Measurements from ENCODE around the gene LUZP2.

Gene LUZP2

DNA sequence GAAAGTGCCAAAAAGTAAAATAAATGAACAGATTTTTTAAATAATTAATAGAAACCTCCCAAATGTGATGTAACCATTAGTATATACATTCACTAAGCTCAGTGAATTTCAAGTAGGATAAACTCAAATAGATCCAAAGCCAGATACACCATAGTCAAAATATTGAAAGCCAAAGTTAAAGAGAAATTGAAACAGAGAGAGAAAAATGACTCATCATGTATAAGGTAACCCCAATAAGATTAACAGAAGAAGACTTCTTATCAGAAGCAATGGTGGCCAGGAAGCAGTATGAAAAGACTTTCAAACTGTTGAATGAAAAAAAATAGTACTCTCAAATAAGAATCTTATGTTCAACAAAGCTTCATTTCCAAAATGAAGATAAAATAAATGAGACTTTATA lies 70.5 kb downstream of the LUZP2 start:
- no peak for DNase-seq (ENCODE audit: low read depth)

DNA sequence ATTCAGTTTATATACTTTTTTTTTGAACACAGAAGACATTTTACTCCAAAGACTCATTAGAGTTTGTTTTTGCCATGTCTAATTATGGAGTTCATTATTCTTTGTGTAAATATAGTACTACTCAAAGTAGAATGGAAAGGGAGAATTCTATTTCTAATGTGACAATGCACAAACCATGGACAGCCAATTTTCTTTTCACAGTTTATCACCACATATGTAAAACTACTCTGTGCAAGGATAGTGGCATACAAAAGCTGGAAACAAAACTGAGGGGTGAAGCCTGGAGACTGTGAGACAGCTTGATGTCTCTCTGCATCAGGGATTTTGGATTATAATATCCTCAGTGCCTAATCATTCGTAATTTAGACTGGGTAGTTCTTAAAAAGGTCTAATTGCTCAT lies 75.5 kb downstream of the LUZP2 start:
- DNase-seq (ENCODE audit: low read depth) = no peak

DNA sequence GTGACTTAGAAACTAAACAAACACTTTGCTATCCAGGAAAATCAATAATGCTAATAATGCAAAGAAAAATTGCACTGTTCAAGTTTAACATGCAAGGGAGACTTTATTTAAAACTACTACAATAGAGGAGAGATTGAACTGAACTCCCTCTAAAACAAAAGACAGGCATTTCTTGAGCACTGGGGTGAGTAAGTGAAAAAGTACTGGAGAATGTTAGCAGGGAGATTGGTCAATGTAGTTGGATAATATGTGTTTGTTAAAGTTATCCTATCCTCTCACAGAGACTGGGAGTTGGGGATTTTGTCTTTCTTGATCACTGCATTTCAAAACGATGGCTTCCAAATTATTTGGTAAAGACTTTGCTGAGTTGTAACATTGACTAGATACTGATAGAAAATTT lies 77.6 kb downstream of the LUZP2 start:
- no peak for DNase-seq (ENCODE audit: low read depth)

DNA sequence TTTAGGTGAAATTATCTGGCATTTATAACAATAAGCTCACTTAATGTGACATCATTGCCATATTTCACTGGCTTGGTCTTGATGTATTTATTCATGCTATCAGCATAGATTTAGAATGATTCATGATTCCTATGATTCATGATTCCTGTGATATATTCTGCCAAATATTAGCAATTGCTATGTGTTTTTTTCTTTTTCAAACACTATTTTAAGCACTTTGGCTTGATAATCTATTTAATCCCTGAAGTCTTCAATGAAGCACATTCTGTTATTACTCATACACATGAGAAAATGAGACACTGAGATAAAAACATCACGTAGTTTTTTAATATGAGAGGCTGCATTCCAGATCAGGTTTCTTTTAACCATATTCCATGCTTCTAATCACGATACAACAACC lies 78.5 kb downstream of the LUZP2 start:
- no peak for DNase-seq (ENCODE audit: low read depth)

DNA sequence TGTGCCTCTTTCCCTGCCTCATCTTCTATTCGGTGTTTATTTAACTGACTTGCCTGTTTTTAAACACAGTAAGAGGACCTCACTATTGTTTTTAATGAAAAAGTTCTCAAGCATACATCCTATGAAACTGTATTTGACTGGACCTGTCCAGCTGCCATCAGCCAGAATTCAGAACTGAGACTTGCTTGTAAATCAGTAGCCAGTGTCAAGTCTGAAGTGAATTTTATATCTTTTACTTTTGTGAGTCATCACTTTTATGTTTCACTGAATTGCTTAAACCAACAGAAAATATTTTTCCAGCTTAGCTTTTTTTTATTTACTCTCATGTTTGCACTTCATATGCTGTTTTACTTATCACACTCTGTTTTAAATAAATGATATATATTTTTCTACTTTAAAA lies 88.3 kb downstream of the LUZP2 start:
- DNase-seq (ENCODE audit: low read depth) = no peak

DNA sequence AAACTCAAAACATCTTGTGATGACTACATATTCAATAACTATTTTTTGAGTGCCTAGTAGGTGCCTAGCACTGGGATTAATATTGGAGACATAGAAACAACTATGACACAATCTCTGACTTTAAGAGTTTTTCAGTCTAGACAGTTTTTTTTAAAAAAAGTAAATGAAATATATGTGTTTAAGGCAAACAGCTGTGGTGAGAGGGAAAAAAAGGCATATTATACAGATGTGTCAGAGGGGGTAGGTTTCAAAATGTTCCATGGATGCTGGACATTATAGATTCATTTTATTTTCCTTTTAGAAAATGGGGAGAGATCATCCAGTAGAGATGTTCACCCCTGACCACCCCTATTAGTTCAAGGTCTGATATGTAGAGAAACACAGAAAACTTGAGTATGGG lies 90.8 kb downstream of the LUZP2 start:
- no peak for DNase-seq (ENCODE audit: low read depth)

DNA sequence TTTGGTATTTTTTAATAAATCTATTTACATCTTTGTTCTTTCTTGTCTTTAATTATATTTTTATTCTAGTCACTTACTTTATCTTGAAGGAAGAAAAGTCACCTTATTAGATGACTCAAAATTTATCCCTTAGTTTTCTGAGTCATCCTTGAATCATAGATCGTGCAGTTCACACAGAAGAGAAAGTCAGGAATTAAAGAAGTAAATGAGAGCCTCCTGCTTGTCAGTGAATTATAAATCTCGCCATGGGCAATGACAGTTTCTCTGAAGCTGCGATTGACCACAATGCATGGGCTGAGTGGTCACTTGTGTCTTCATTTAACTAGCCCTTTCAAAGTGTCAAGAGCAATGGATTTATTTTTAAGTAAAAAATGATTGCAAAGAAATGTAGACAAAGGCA lies 91.2 kb downstream of the LUZP2 start:
- DNase-seq (ENCODE audit: low read depth) = no peak

DNA sequence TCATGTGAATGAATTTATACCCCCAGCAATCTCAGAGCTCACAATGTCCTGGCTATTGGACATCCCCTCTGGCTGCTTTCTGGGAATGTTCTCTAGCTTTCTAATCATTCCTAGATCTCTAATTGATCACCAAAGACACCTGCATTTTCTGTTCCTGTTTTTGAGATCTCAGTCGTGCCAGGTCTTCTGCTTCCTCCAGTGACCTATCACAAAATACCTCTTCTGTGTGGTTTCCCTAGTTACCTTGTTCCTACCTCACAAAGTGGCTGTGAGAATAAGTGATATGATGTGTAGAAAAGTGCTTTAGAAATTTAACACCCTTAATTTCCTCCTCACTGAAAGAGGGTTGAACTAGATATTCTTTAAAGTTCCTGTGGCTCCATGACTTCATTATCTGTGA lies 92.2 kb downstream of the LUZP2 start:
- no peak for DNase-seq (ENCODE audit: low read depth)

DNA sequence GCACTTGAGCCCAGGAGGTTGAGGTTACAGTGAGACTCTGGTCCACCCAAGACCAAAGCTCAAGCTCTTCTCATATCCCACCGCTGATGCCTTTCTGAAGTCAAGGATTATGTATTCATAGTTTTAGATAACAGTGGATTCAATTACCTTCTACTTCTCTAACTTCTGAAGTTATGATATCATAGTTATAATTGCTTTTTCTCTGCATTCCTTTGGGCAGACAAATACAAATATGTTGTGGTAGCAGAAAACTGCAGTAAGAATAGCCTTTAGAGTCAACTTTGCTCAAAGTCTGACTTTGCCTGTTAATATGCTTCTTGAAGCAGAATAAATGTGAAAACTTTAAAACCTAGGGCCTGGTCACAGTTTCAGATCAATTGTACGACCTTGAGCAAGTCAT lies 94.4 kb downstream of the LUZP2 start:
- no peak for DNase-seq (ENCODE audit: low read depth)

DNA sequence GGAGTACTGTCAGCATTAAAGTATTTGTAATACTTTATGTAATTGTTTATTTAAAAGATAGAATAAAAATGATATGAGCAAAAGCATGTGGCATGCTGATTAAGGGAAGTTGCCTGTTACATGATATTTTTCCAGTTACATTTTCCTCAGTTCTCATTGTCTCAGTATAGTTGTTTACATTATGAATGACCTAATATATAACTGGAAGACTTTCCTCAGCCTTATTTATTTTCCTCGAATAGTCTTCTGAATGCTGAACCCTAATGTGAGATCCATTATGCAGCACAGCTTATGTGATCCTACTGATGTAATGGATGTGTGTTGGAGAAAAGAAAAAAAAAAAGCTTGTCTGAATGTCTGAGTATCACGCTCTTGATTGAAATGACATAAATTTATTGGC lies 95.5 kb downstream of the LUZP2 start:
- no peak for DNase-seq (ENCODE audit: low read depth)

DNA sequence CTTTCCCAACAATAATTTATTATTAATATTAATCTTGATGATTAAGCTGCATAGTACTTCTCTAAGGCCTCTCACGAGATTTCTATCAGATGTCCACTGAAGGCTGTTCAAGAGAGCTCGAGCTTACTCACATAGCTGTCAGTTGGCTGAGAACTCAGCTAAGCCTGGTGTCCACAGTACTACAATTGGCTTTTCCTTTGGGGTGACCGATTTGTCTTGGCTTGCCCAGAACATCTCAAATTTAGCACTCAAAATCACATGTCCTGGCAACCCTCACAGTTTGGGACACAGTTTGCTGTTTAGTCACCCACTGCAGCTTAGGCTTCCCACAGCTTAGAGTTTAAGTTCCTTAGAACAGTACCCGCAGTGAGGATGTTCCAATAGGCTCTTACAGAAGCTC lies 96.5 kb downstream of the LUZP2 start:
- no peak for DNase-seq (ENCODE audit: low read depth)

DNA sequence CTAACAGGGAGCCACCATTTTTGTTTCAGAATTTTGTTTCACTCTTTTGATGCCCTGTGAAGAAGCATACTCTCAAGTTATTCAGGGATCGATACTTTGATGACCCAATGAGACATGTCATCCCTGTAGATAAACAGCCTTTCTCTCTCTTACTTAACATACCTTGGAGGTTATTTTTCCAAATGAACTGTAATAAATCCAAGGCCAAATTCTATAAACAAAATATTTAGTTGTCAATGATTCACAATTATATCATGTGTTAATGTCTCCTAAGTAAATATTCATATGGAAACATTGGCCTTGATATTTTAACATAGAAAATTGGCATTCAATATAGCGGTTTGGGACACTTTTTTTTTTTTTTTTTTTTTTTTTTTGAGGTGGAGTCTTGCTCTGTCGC lies 97.5 kb downstream of the LUZP2 start:
- DNase-seq (ENCODE audit: low read depth) = no peak

DNA sequence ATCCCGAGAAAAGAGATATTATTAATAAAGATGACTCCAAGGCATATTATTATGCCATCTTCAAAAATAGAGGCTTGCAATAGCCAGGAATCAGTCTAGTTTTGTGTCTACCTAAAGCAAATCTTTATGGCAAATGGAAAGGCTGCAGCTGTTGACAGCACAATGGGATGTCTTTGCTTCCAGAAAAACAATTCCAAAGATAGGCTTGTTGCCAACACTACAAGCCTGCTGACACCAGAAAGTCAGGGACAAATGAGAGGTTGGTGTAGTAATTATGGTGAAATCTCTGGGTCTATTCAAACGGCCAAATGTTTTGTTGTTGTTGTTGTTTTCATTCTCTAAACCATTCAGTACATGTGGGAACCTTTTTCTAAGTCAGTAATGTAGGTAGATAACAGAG lies 101.8 kb downstream of the LUZP2 start:
- DNase-seq (ENCODE audit: low read depth) = no peak

DNA sequence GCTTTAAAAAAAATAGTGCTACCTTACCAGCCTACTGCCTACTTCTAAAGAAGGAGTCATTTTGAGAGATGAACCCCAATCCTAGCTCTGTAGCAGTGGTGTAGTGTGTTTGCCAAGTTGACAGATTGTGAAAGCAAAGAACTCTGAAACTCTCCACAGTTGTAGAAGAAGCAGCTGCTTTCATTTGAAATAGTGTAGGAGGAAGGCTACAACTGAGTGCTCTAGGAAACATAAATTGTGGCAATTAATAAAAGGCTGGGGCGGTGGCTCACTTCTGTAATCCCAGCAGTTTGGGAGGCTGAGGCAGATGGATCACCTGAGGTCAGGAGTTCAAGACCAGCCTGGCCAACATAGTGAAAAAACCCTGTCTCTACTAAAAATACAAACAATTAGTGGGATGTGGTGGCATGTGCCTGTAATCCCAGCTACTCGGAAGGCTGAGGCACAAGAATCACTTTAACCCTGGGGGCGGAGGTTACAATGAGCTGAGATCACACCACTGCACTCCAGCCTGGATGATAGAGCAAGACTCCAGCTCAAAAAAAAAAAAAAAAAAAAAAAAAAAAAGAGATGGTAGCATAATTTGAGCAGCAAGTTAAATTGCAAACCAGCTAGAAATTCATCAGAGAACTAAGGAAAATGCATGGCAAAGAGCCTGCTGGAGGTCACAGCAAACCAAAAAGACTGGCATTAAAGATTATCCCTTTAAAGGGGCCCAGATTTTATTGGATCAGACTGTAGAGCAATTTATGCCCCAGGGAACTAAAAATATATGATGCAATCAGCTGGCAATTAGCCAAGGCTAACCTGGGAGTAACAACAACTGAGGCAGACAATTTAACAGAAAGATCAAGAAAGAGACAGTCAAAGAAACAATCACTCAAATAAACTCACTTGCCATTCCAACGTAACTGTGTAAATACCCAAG lies 112.6 kb downstream of the LUZP2 start:
- DNase-seq (ENCODE audit: low read depth) = no peak

DNA sequence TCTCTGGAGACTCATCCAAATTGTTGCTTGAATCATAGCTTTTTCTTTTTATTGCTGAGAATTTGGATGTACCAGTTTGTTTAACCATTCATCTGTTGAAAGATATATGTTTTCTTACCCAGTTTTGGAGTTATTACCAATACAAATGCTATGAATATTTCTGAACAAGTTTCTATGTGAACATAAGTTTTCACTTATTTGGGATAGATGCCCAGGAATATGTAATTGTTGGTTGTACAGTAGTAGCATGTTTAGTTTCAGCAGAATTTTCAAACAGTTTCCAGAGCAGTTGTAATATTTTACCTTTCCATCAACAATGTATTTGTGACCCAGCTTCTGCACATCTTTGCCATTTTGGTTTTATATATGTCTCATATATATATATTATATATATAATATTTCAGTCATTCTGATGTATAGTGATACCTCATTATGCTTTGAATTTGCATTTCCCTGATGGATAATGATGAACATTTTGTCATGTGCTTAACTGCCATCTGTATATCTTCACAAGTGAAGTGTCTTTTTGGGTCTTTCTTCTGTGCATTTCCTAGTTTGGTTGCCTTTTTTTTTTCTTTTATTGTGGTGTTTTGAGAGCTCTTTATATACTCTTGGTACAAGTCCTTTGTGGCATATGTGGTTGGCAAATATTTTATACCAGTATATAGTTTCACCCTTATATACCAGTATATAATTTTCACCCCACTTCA lies 118.8 kb downstream of the LUZP2 start:
- DNase-seq (ENCODE audit: low read depth) = no peak

DNA sequence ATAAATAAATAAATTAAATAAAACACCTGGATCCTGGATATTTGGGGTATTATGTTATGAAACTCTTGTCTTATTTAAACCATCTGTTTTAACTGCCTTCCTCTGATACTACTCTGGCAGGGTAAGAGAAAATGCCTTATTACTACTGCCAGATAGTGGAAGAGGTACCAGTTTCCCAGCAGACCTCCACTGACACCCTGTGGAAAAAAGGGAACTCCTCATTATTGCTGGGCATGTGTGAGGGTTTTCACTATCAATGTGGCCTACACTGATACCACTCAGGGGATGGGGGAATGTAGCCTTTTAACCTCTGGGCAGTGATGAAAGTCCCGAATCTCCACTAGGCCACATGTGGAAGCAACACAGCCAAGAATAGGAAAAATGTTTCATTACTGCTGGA lies 121.0 kb downstream of the LUZP2 start:
- no peak for DNase-seq (ENCODE audit: low read depth)

DNA sequence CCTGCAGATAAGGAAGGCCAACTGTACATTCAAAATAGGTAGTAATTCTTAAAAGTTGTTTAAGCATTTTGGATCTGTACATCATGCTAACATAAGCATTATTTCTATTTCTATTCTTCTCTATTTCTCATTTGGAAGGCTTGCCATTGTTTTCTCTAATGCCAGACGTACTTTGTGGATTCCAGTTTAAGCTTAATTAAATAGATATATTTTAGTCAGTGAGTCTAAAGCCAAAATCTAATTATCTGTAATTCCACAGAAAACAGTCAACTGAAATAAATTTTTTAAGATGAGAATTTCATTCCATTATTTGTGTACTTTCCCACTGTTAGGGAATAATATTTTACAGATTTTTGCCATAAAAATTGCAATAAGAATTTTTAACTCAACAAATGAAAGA lies 123.0 kb downstream of the LUZP2 start:
- no peak for DNase-seq (ENCODE audit: low read depth)

DNA sequence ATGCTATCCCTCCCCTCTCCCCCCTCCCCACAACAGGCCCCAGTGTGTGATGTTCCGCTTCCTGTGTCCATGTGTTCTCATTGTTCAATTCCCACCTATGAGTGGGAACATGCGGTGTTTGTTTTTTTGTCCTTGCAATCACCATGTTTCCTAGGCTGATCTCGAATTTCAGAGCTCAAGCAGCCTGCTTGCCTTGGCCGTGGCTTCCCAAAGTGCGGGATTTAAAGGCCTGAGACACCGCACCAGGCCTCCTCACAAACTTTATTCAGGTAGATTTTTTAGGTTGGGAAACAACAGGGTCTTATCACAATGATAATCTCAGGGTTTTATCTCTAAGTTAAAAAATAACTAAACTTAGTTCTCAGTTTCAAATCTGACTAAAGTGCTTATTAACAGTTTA lies 125.4 kb downstream of the LUZP2 start:
- DNase-seq (ENCODE audit: low read depth) = no peak

DNA sequence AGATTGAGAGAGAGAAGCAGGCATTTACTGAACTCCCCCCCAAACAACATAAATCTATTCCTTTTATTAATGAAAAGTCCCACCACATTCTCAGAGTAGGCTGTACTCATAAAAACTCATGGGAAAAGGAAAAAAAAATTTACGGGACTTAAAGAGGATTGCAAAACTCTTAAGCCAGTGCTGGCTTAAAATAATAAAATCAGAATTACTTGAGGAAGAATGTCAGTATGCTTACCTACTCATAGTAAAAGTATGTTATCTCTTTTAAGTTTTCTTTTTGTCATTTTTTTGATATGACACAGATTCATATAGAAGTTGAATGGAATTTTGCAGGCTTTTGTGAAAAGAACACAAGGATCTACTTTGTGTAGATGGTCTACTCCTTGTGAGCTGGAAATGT lies 126.3 kb downstream of the LUZP2 start:
- no peak for DNase-seq (ENCODE audit: low read depth)

DNA sequence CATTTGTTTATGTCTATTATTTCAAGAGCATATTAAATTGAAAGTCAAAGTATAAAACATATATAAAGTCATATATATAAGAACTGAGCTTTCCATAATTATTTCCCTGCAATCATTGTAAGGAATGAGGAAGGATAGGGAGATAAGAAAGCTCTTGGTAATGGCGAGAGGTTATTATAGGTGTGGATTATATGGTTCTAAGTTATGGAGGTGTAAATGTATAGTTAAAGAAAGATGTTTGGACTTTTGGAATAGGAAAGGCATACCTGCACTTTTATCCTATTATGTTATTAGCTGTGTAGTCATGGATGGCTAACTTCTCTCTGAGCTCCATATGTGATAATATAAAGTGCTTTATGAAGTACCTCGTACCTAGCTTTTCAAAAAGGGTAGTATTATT lies 127.6 kb downstream of the LUZP2 start:
- DNase-seq (ENCODE audit: low read depth) = no peak

DNA sequence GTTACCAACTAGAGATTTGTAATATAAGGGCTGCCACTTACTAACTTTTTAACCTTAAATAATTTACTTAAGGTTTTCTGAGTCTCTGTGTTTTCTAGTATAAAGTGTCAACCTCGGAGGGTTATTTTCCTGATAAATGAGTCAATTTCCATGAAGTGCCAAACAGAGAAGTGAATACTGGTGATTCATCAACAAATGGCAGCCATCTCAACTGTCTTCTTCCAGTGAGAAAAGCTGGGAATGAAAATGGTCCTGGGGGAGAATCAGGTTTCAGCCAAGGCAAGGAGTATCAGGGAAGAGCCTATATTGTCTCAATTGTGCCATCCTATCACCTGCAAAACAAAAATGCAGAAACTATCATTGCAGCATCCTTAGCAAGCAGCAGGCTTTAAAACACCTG lies 129.1 kb downstream of the LUZP2 start:
- no peak for DNase-seq (ENCODE audit: low read depth)

DNA sequence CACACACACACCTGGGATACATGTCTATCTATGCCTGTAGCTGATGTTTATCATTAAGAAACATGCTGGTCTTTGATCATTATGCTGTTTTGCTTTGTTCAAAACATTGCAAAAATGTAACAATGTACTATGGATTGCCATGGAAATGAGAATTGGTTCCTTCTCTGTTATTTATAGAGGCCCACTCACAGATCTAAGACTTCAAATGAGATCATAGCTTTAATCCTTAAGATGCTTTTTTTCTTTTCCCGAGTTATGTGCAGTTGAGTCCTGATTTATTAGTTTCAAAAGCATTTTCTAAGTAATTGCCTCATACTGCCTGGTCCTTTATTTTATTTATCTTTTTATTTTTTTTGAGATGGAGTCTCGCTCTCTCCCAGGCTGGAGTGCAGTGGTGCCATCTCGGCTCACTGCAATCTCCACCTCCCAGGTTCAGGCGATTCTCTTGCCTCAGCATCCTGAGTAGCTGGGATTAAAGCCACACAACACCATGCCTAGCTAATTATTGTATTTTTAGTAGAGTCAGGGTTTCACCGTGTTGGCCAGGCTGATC lies 131.4 kb downstream of the LUZP2 start:
- DNase-seq (ENCODE audit: low read depth) = no peak

DNA sequence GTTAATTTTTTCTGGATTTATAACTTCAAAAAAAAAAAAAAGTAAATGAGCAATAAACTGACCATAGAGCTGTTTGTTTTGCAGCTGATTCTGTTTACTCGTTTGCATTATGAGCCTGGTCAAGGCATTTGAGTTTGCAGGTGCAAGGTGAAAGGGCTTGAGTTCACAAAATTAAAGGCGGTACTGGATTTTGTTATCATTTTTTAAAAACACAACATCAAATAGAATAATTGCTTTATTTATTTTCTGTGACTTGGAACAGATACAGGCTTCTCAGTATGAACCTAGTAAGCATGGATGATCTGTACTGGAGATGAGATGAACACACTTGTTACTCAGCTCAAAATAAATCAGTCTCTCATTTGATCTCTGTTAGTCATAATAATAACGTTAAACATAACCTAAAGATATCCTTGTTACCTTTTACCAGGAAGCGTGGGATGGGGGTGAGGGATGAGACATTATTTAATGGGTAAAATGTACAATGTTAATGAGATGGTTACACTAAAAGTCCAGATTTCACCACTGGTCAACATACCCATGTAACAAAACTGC lies 137.8 kb downstream of the LUZP2 start:
- DNase-seq (ENCODE audit: low read depth) = no peak

All from T follicular helper cell (primary cell).